Fibroblast of villous mesenchyme (primary cell): ENCODE measurements around the gene TGFBR3. TPM values are rescaled to one million over a fixed set of nuclear protein-coding genes. Genes with fewer than 3 reads are reported as not detected.

Experiments
- DNase-seq: peaks from one replicate; pipeline ENCODE4 v3.0.0-alpha.2; 2010; ENCODE audit warnings: low read depth
- H3K4me3 ChIP-seq: 2 replicates; pipeline ENCODE4 v1.5.1; 2011; ENCODE audit warnings: low read depth, mild to moderate bottlenecking, low read length
- CTCF ChIP-seq: IDR thresholded peaks from 2 replicates; pipeline ENCODE4 v1.5.1; 2012; ENCODE audit warnings: low read depth, mild to moderate bottlenecking, low read length; ENCODE audit not compliant: insufficient read depth
- total RNA-seq: library from RNA; depleted of rRNA; stranded (reverse); fragments of >200 nt; gene quantifications from 2 replicates; pipeline ENCODE4 v1.2.3, GENCODE V29; 2012

The TGFBR3 gene
- total RNA-seq, 1 donor: 17.7 TPM

GRCh38 chr1:91916811-91917460, 31.0 kb upstream of the TGFBR3 start:
- H3K4me3 ChIP-seq: no peak overlapping the region
- TF ChIP-seq CTCF: no peak

GRCh38 chr1:91916046-91916445, 30.1 kb upstream of the TGFBR3 start:
- TF ChIP-seq CTCF: no peak
- no peak for DNase-seq
- no peak overlapping the region for H3K4me3 ChIP-seq

More at GRCh38 chr1:91916811-91917460, 31.0 kb upstream of the TGFBR3 start:
- no peak for DNase-seq

- no peak for DNase-seq
- no peak for TF ChIP-seq CTCF
- no peak overlapping the region for H3K4me3 ChIP-seq
Measured at GRCh38 chr1:91913018-91913417, 27.1 kb upstream of the TGFBR3 start.

- TF ChIP-seq CTCF: no peak
- DNase-seq: no peak
- no peak overlapping the region for H3K4me3 ChIP-seq
Measured at GRCh38 chr1:91912266-91912665, 26.3 kb upstream of the TGFBR3 start.

GRCh38 chr1:91901231-91901630, 15.3 kb upstream of the TGFBR3 start:
- no peak for DNase-seq
- no peak for TF ChIP-seq CTCF
- no peak overlapping the region for H3K4me3 ChIP-seq

GRCh38 chr1:91900562-91900961, 14.6 kb upstream of the TGFBR3 start:
- DNase-seq: peak; percentile 64
- no peak for TF ChIP-seq CTCF
- no peak overlapping the region for H3K4me3 ChIP-seq

GRCh38 chr1:91897016-91897415, 11.1 kb upstream of the TGFBR3 start:
- no peak for DNase-seq
- no peak overlapping the region for H3K4me3 ChIP-seq
- TF ChIP-seq CTCF: no peak
